GM21381 (cell line): Measurements from ENCODE around the gene SORT1.
"Not testable (repeated sequence)": the region's sequence is repeated elsewhere in the genome, so short reads cannot be mapped to it uniquely, and the experiment has no call there.

Source experiments
- ATAC-seq: cut with Tn5 transposase; IDR thresholded peaks from one replicate; pipeline ENCODE4 v1.9.1; 2021; ENCODE audit warnings: mild to moderate bottlenecking, moderate library complexity; ENCODE audit not compliant: unreplicated experiment

Gene SORT1

GRCh38 chr1:109383087-109383779, 14.5 kb downstream of the SORT1 start:
- no peak for ATAC-seq

- ATAC-seq = no peak
Observed at GRCh38 chr1:109381573-109381972, 16.1 kb downstream of the SORT1 start.

GRCh38 chr1:109379907-109380306, 17.8 kb downstream of the SORT1 start:
- no peak for ATAC-seq

- ATAC-seq = no peak
Observed at GRCh38 chr1:109379422-109379821, 18.3 kb downstream of the SORT1 start.

GRCh38 chr1:109377698-109378097, 20.0 kb downstream of the SORT1 start:
- no peak for ATAC-seq

- not testable (repeated sequence) for ATAC-seq
Observed at GRCh38 chr1:109373696-109374095, 24.0 kb downstream of the SORT1 start.

- ATAC-seq = no peak
Observed at GRCh38 chr1:109373126-109373525, 24.6 kb downstream of the SORT1 start.

- no peak for ATAC-seq
Observed at GRCh38 chr1:109372281-109372680, 25.4 kb downstream of the SORT1 start.

- ATAC-seq = no peak
Observed at GRCh38 chr1:109371341-109371739, 26.4 kb downstream of the SORT1 start.

- ATAC-seq = no peak
Observed at GRCh38 chr1:109370712-109371340, 26.9 kb downstream of the SORT1 start.

- no peak for ATAC-seq
Observed at GRCh38 chr1:109369167-109369746, 28.5 kb downstream of the SORT1 start.

GRCh38 chr1:109368464-109368863, 29.3 kb downstream of the SORT1 start:
- no peak for ATAC-seq

- ATAC-seq = no peak
Observed at GRCh38 chr1:109367626-109368025, 30.1 kb downstream of the SORT1 start.

GRCh38 chr1:109365642-109366204, 32.0 kb downstream of the SORT1 start:
- no peak for ATAC-seq

- no peak for ATAC-seq
Observed at GRCh38 chr1:109361649-109362048, 36.1 kb downstream of the SORT1 start.

- ATAC-seq = no peak
Observed at GRCh38 chr1:109361069-109361468, 36.6 kb downstream of the SORT1 start.

GRCh38 chr1:109357616-109358015, 40.1 kb downstream of the SORT1 start:
- ATAC-seq = no peak

GRCh38 chr1:109356915-109357314, 40.8 kb downstream of the SORT1 start:
- ATAC-seq = no peak

- ATAC-seq = no peak
Observed at GRCh38 chr1:109356505-109356904, 41.2 kb downstream of the SORT1 start.

- ATAC-seq = no peak
Observed at GRCh38 chr1:109354929-109355328, 42.8 kb downstream of the SORT1 start.

- no peak for ATAC-seq
Observed at GRCh38 chr1:109351457-109351856, 46.3 kb downstream of the SORT1 start.

GRCh38 chr1:109350655-109351054, 47.1 kb downstream of the SORT1 start:
- ATAC-seq = no peak
